Measurements from ENCODE around the gene TOM1L2. TPM values are rescaled to one million over a fixed set of nuclear protein-coding genes. Genes with fewer than 3 reads are reported as not detected.
"Not testable (repeated sequence)": the region's sequence is repeated elsewhere in the genome, so short reads cannot be mapped to it uniquely, and the experiment has no call there.

Gene TOM1L2
- total RNA-seq, 2 donors from 2014 or later: 42.2 to 44.2 TPM

GRCh38 chr17:17958982-17959381 lies 13.2 kb downstream of the TOM1L2 start:
- Mint-ChIP-seq H3K27ac (peak overlapping the region; percentile 97), H3K36me3 (ENCODE audit: low read depth) (peaks cover 3% of the 10 kb centered on the region), H3K4me1 (peaks cover 56% of the 10 kb centered on the region), H3K4me3 (peak overlapping the region; percentile 89), H3K27me3 (no peaks in the 10 kb centered on the region)
- H3K9me3 ChIP-seq (ENCODE audit: control insufficient read depth, low read length, poor library complexity, severe bottlenecking): no peaks in the 10 kb centered on the region
- ATAC-seq (peak; percentile 24), DNase-seq (no peak)

- ATAC-seq (no peak), DNase-seq (no peak)
- H3K9me3 ChIP-seq (ENCODE audit: control insufficient read depth, low read length, poor library complexity, severe bottlenecking): no peaks in the 10 kb centered on the region
- Mint-ChIP-seq H3K36me3 (ENCODE audit: low read depth) (peaks cover 3% of the 10 kb centered on the region), H3K4me3 (peak overlapping the region; percentile 69), H3K27me3 (no peaks in the 10 kb centered on the region), H3K27ac (peak overlapping the region; percentile 97), H3K4me1 (peaks cover 51% of the 10 kb centered on the region)
These were observed 14.7 kb downstream of the TOM1L2 start for GRCh38 chr17:17957584-17957916.

- not testable (repeated sequence) for DNase-seq
These were observed 16.3 kb downstream of the TOM1L2 start for GRCh38 chr17:17955790-17956341.

GRCh38 chr17:17954079-17954478 lies 18.1 kb downstream of the TOM1L2 start:
- H3K36me3 Mint-ChIP-seq (ENCODE audit: low read depth): peaks cover 3% of the 10 kb centered on the region
- H3K4me1 Mint-ChIP-seq: peaks cover 38% of the 10 kb centered on the region
- H3K9me3 ChIP-seq (ENCODE audit: control insufficient read depth, low read length, poor library complexity, severe bottlenecking): no peaks in the 10 kb centered on the region
- no peak overlapping the region for H3K4me3 Mint-ChIP-seq
- ATAC-seq (no peak), DNase-seq (no peak)
- H3K27me3 Mint-ChIP-seq: no peaks in the 10 kb centered on the region
- H3K27ac Mint-ChIP-seq: peak overlapping the region; percentile 39

More at GRCh38 chr17:17955790-17956341, 16.3 kb downstream of the TOM1L2 start:
- H3K27me3 Mint-ChIP-seq; H3K4me3 Mint-ChIP-seq; H3K9me3 ChIP-seq (ENCODE audit: control insufficient read depth, low read length, poor library complexity, severe bottlenecking); H3K36me3 Mint-ChIP-seq (ENCODE audit: low read depth); ATAC-seq: not testable (repeated sequence)
- H3K27ac Mint-ChIP-seq: peak overlapping the region; percentile 24
- H3K4me1 Mint-ChIP-seq: peaks cover 51% of the 10 kb centered on the region

- Mint-ChIP-seq H3K27ac (peak overlapping the region; percentile 39), H3K4me1 (peaks cover 25% of the 10 kb centered on the region), H3K4me3 (no peak overlapping the region), H3K27me3 (no peaks in the 10 kb centered on the region), H3K36me3 (ENCODE audit: low read depth) (peaks cover 3% of the 10 kb centered on the region)
- H3K9me3 ChIP-seq (ENCODE audit: control insufficient read depth, low read length, poor library complexity, severe bottlenecking): no peaks in the 10 kb centered on the region
- no peak for DNase-seq
- no peak for ATAC-seq
These were observed 19.5 kb downstream of the TOM1L2 start for GRCh38 chr17:17952691-17953090.

- Mint-ChIP-seq H3K4me3 (no peak overlapping the region), H3K27me3 (no peaks in the 10 kb centered on the region), H3K4me1 (peaks cover 22% of the 10 kb centered on the region), H3K36me3 (ENCODE audit: low read depth) (peaks cover 3% of the 10 kb centered on the region), H3K27ac (no peak overlapping the region)
- DNase-seq: no peak
- no peak for ATAC-seq
- no peaks in the 10 kb centered on the region for H3K9me3 ChIP-seq (ENCODE audit: control insufficient read depth, low read length, poor library complexity, severe bottlenecking)
These were observed 20.7 kb downstream of the TOM1L2 start for GRCh38 chr17:17951524-17951923.

GRCh38 chr17:17950806-17951205 lies 21.4 kb downstream of the TOM1L2 start:
- no peak for ATAC-seq
- Mint-ChIP-seq H3K36me3 (ENCODE audit: low read depth) (peaks cover 3% of the 10 kb centered on the region), H3K27ac (no peak overlapping the region), H3K4me1 (peaks cover 21% of the 10 kb centered on the region), H3K27me3 (no peaks in the 10 kb centered on the region), H3K4me3 (no peak overlapping the region)
- H3K9me3 ChIP-seq (ENCODE audit: control insufficient read depth, low read length, poor library complexity, severe bottlenecking): no peaks in the 10 kb centered on the region
- DNase-seq: no peak

- no peaks in the 10 kb centered on the region for H3K27me3 Mint-ChIP-seq
- peak overlapping the region; percentile 39 for H3K27ac Mint-ChIP-seq
- no peak for ATAC-seq
- DNase-seq: no peak
- no peak overlapping the region for H3K4me3 Mint-ChIP-seq
- H3K9me3 ChIP-seq (ENCODE audit: control insufficient read depth, low read length, poor library complexity, severe bottlenecking): no peaks in the 10 kb centered on the region
- H3K4me1 Mint-ChIP-seq: peaks cover 21% of the 10 kb centered on the region
- no peaks in the 10 kb centered on the region for H3K36me3 Mint-ChIP-seq (ENCODE audit: low read depth)
These were observed 21.9 kb downstream of the TOM1L2 start for GRCh38 chr17:17950347-17950746.

- ATAC-seq (no peak), DNase-seq (no peak)
- H3K4me1 Mint-ChIP-seq: peaks cover 23% of the 10 kb centered on the region
- H3K9me3 ChIP-seq (ENCODE audit: control insufficient read depth, low read length, poor library complexity, severe bottlenecking): no peaks in the 10 kb centered on the region
- H3K36me3 Mint-ChIP-seq (ENCODE audit: low read depth): no peaks in the 10 kb centered on the region
- H3K4me3 Mint-ChIP-seq: no peak overlapping the region
- no peaks in the 10 kb centered on the region for H3K27me3 Mint-ChIP-seq
- peak overlapping the region; percentile 14 for H3K27ac Mint-ChIP-seq
These were observed 24.2 kb downstream of the TOM1L2 start for GRCh38 chr17:17947966-17948365.

- H3K36me3 Mint-ChIP-seq (ENCODE audit: low read depth): no peaks in the 10 kb centered on the region
- H3K9me3 ChIP-seq (ENCODE audit: control insufficient read depth, low read length, poor library complexity, severe bottlenecking): no peaks in the 10 kb centered on the region
- H3K4me1 Mint-ChIP-seq: peaks cover 25% of the 10 kb centered on the region
- no peaks in the 10 kb centered on the region for H3K27me3 Mint-ChIP-seq
- no peak for ATAC-seq
- no peak overlapping the region for H3K27ac Mint-ChIP-seq
- DNase-seq: no peak
- H3K4me3 Mint-ChIP-seq: no peak overlapping the region
These were observed 24.9 kb downstream of the TOM1L2 start for GRCh38 chr17:17947309-17947708.

- Mint-ChIP-seq H3K27ac (peak overlapping the region; percentile 39), H3K4me1 (peaks cover 23% of the 10 kb centered on the region), H3K27me3 (no peaks in the 10 kb centered on the region), H3K4me3 (no peak overlapping the region), H3K36me3 (ENCODE audit: low read depth) (no peaks in the 10 kb centered on the region)
- DNase-seq: no peak
- no peak for ATAC-seq
- no peaks in the 10 kb centered on the region for H3K9me3 ChIP-seq (ENCODE audit: control insufficient read depth, low read length, poor library complexity, severe bottlenecking)
These were observed 26.1 kb downstream of the TOM1L2 start for GRCh38 chr17:17946093-17946492.

- no peaks in the 10 kb centered on the region for H3K36me3 Mint-ChIP-seq (ENCODE audit: low read depth)
- H3K27ac Mint-ChIP-seq: no peak overlapping the region
- DNase-seq (no peak), ATAC-seq (no peak)
- no peaks in the 10 kb centered on the region for H3K9me3 ChIP-seq (ENCODE audit: control insufficient read depth, low read length, poor library complexity, severe bottlenecking)
- peaks cover 25% of the 10 kb centered on the region for H3K4me1 Mint-ChIP-seq
- no peak overlapping the region for H3K4me3 Mint-ChIP-seq
- no peaks in the 10 kb centered on the region for H3K27me3 Mint-ChIP-seq
These were observed 27.5 kb downstream of the TOM1L2 start for GRCh38 chr17:17944743-17945142.

- no peaks in the 10 kb centered on the region for H3K27me3 Mint-ChIP-seq
- no peak overlapping the region for H3K4me3 Mint-ChIP-seq
- no peak for DNase-seq
- no peak for ATAC-seq
- H3K4me1 Mint-ChIP-seq: peaks cover 22% of the 10 kb centered on the region
- no peaks in the 10 kb centered on the region for H3K36me3 Mint-ChIP-seq (ENCODE audit: low read depth)
- peak overlapping the region; percentile 24 for H3K27ac Mint-ChIP-seq
- H3K9me3 ChIP-seq (ENCODE audit: control insufficient read depth, low read length, poor library complexity, severe bottlenecking): no peaks in the 10 kb centered on the region
These were observed 28.0 kb downstream of the TOM1L2 start for GRCh38 chr17:17944242-17944641.

- peaks cover 21% of the 10 kb centered on the region for H3K4me1 Mint-ChIP-seq
- ATAC-seq (no peak), DNase-seq (no peak)
- H3K9me3 ChIP-seq (ENCODE audit: control insufficient read depth, low read length, poor library complexity, severe bottlenecking): no peaks in the 10 kb centered on the region
- no peak overlapping the region for H3K4me3 Mint-ChIP-seq
- no peaks in the 10 kb centered on the region for H3K36me3 Mint-ChIP-seq (ENCODE audit: low read depth)
- no peaks in the 10 kb centered on the region for H3K27me3 Mint-ChIP-seq
- peak overlapping the region; percentile 24 for H3K27ac Mint-ChIP-seq
These were observed 28.8 kb downstream of the TOM1L2 start for GRCh38 chr17:17943281-17943984.

Data from T-helper 17 cell (primary cell).